ENCODE data around the gene KRTAP4-1. TPM values are rescaled to one million over a fixed set of nuclear protein-coding genes. Genes with fewer than 3 reads are reported as not detected.
"Not testable (repeated sequence)": the region's sequence is repeated elsewhere in the genome, so short reads cannot be mapped to it uniquely, and the experiment has no call there.

Gene KRTAP4-1
- total RNA-seq, 6 donors from 2014 or later: not detected

DNA sequence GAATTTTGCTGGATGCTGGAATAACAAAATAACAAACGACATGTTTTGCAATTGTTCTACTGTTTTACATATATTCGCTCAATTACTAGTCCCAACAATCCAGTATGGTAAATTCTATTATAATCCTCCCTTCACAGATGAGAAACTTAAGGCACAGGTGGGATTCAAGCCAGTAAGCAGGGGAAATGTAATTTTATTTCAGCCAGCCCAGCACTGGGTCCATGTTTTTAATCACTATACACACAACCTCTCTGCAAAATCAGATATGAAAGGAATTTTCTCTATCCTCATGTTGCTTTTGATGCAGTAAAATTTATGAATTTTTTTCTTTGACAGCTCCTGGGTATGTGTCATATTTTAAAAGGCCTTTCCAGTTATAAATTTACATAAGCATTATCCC is 39.5 kb downstream of the KRTAP4-1 start:
- H3K36me3 ChIP-seq: no peaks in the 10 kb centered on the region
- no peaks in the 10 kb centered on the region for H3K27me3 ChIP-seq
- DNase-seq: no peak
- no peak overlapping the region for H3K4me3 ChIP-seq
- ATAC-seq (ENCODE audit: low FRiP score in 2 of 2): no peak
- peaks cover 4 to 23% (median 8%) of the 10 kb centered on the region in 4 donors for H3K9me3 ChIP-seq
- WGBS, 2 donors: 78 to 90% methylated on average over 2 of the region's 2 CpGs
- H3K27ac ChIP-seq: no peak overlapping the region
- TF ChIP-seq POLR2A (IDR thresholded peaks at IDR 0.05) (no peak), POLR2AphosphoS5 (IDR thresholded peaks at IDR 0.05) (no peak), EP300 (IDR thresholded peaks at IDR 0.05) (no peak)
- TF ChIP-seq, protein P1, sequence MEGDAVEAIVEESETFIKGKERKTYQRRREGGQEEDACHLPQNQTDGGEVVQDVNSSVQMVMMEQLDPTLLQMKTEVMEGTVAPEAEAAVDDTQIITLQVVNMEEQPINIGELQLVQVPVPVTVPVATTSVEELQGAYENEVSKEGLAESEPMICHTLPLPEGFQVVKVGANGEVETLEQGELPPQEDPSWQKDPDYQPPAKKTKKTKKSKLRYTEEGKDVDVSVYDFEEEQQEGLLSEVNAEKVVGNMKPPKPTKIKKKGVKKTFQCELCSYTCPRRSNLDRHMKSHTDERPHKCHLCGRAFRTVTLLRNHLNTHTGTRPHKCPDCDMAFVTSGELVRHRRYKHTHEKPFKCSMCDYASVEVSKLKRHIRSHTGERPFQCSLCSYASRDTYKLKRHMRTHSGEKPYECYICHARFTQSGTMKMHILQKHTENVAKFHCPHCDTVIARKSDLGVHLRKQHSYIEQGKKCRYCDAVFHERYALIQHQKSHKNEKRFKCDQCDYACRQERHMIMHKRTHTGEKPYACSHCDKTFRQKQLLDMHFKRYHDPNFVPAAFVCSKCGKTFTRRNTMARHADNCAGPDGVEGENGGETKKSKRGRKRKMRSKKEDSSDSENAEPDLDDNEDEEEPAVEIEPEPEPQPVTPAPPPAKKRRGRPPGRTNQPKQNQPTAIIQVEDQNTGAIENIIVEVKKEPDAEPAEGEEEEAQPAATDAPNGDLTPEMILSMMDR (IDR thresholded peaks at IDR 0.05): no peak
- no peaks in the 10 kb centered on the region for H3K4me1 ChIP-seq

DNA sequence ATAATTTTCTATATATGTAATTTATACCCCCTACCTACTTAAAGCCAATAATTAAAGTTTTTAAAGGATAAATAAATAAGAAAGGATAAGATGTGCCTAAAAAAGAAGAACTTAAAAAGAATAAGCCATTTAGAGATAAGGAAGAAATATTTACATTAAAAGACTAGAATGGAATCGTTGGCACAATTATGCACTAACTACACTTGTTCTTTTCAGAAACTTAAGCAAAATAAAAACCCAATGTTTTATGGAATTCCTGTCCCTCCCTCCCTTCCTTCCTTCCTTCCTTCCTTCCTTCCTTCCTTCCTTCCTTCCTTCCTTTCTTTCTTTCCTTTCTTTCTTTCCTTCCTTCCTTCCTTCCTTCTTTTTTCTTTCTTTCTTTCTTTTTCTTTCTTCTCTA is 39.9 kb downstream of the KRTAP4-1 start:
- 72% methylated on average over 1 of the region's 1 CpG for WGBS, 2 donors
- Histone ChIP-seq H3K27me3 (no peaks in the 10 kb centered on the region), H3K36me3 (no peaks in the 10 kb centered on the region), H3K9me3 (peaks cover 4 to 27% (median 13%) of the 10 kb centered on the region in 4 donors), H3K27ac (no peak overlapping the region), H3K4me1 (no peaks in the 10 kb centered on the region), H3K4me3 (no peak overlapping the region)
- no peak for ATAC-seq (ENCODE audit: low FRiP score in 2 of 2)
- TF ChIP-seq, protein P1 (IDR thresholded peaks at IDR 0.05): no peak
- no peak for TF ChIP-seq EP300 (IDR thresholded peaks at IDR 0.05)
- TF ChIP-seq POLR2A (IDR thresholded peaks at IDR 0.05): no peak
- no peak for TF ChIP-seq POLR2AphosphoS5 (IDR thresholded peaks at IDR 0.05)
- DNase-seq: no peak

DNA sequence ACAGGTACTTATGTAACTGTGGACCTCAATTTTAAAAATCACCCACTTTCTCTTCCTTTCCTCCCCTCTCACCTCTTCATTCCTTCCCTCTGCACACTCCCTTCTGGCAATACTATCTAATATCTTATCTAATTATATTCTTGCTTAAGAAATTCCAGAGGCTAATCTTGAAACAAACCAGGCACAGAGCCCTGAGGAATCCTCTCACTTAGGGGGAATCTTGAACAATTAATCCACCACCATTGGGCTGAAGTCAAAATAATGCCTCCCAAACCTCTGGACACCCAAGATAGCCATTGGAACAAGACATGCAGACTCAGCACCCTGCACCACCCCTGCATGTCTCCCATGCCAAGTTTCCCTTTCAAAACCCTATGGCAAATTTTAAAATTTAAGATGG is 43.4 kb downstream of the KRTAP4-1 start:
- Histone ChIP-seq H3K9me3 (peaks cover 4 to 29% (median 13%) of the 10 kb centered on the region in 4 donors), H3K27ac (no peak overlapping the region), H3K36me3 (no peaks in the 10 kb centered on the region), H3K4me3 (no peak overlapping the region), H3K27me3 (no peaks in the 10 kb centered on the region), H3K4me1 (no peaks in the 10 kb centered on the region)
- ATAC-seq (ENCODE audit: low FRiP score in 2 of 2) (no peak), DNase-seq (no peak)
- TF ChIP-seq EP300 (IDR thresholded peaks at IDR 0.05) (no peak), POLR2AphosphoS5 (IDR thresholded peaks at IDR 0.05) (no peak), POLR2A (IDR thresholded peaks at IDR 0.05) (no peak)
- TF ChIP-seq, protein P1 (IDR thresholded peaks at IDR 0.05): no peak

DNA sequence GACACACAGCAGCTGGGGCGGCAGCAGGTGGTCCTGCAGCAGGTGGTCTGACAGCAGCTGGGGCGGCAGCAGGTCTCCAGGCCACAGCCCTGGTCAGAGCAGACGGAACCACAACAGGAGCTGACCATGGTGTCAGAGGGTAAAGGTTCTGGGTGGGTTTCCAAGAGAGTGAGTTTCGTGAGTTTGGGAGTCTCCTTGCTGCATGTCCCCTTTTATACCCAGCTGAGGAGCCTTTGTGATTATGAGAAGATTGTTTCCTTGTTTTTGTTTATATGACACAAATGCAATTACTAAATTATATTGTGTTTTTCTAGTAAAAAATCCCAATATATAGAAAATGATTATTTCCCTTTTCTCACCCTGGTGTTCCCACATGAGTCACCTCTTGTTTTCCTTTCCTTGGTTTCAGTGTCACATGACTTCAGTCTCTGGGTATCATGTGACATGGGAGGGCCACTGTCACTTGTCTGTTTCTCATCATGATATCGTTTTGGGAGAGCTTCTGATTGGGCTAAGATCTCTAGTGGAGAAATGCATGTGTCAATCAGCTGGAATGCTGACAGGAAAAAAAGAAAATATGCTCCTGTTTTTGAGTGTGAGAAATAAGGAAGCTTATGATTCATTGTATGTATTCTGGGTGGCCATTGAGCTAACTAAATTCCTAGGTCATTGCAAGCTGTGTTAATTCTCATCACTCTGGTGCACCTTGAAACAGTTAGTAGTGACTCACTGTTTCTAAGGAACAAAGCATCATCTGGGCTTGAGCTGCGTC is 44.2 kb downstream of the KRTAP4-1 start, which contains the start of gene KRTAP4-6:
Gene KRTAP4-6 (minus strand): TSS at position 185 of the 772 bp plus-strand sequence. CDS start 57 bp downstream, at position 128.
- no peaks in the 10 kb centered on the region for H3K36me3 ChIP-seq
- no peak within 1 kb of the TSS for H3K27ac ChIP-seq
- ATAC-seq (ENCODE audit: low FRiP score in 2 of 2): no peak
- H3K4me1 ChIP-seq: no peaks in the 10 kb centered on the region
- TF ChIP-seq POLR2A (IDR thresholded peaks at IDR 0.05) (no peak), EP300 (IDR thresholded peaks at IDR 0.05) (no peak), POLR2AphosphoS5 (IDR thresholded peaks at IDR 0.05) (no peak)
- TF ChIP-seq, protein P1 (IDR thresholded peaks at IDR 0.05): no peak
- 77 to 84% methylated on average over 3 to 6 of the region's 6 CpGs for WGBS, 2 donors
- no peak within 1 kb of the TSS for H3K4me3 ChIP-seq
- DNase-seq: no peak
- peaks cover 4 to 29% (median 13%) of the 10 kb centered on the region in 4 donors for H3K9me3 ChIP-seq
- H3K27me3 ChIP-seq: no peaks in the 10 kb centered on the region

DNA sequence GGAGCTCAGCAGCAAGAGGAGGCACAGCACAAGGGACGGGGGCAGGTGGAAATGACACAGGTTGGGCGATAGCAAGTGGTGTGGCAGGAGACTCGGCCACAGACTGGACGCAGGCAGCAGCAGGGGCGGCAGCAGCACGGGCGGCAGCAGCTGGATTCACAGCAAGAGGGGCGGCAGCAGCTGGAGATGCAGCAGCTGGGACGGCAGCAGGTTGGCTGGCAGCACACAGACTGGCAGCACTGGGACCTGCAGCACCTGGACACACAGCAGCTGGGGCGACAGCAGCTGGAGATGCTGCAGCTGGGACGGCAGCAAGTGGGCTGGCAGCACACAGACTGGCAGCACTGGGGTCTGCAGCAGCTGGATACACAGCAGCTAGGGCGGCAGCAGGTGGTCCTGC is 44.8 kb downstream of the KRTAP4-1 start:
- not testable (repeated sequence) for H3K27me3 ChIP-seq; H3K4me3 ChIP-seq; H3K27ac ChIP-seq; H3K4me1 ChIP-seq; H3K36me3 ChIP-seq; ATAC-seq (ENCODE audit: low FRiP score in 2 of 2)
- WGBS, 2 donors: 79 to 88% methylated on average over 9 to 12 of the region's 12 CpGs
- DNase-seq: peak in 1 of 2 donors; percentile 77
- H3K9me3 ChIP-seq: peaks cover 4 to 29% (median 13%) of the 10 kb centered on the region in 4 donors

Small RNA genes lying within 50 kb of the gene (small RNA-seq; reads per million reads assigned to genes)
- gene KRTAP4-17P: 0 reads per million in 4 donors

Other genes with a start within 250 kb of the KRTAP4-1 start
- gene KRT23, start 247.3 kb downstream of the KRTAP4-1 start, total RNA-seq: 10 to 100 TPM in 1 of 6 donors, 1 to 10 TPM in 4, under 1 TPM in 1; 0.49 to 10.7 (median 3.1) TPM
- gene KRT39, start 218.0 kb downstream of the KRTAP4-1 start, total RNA-seq: not detected
- gene KRT40, start 200.6 kb downstream of the KRTAP4-1 start, total RNA-seq: under 1 TPM in 1 of 6 donors, not detected in 5; 0.24 TPM
- gene KRTAP3-3, start 190.7 kb downstream of the KRTAP4-1 start, total RNA-seq: not detected
- gene KRTAP3-2, start 185.0 kb downstream of the KRTAP4-1 start, total RNA-seq: not detected
- not detected for gene KRTAP3-1, start 175.8 kb downstream of the KRTAP4-1 start, total RNA-seq
- gene KRTAP1-5, start 157.7 kb downstream of the KRTAP4-1 start, total RNA-seq: not detected
- gene KRTAP1-4, start 154.7 kb downstream of the KRTAP4-1 start, total RNA-seq: not detected
- gene KRTAP1-3, start 150.0 kb downstream of the KRTAP4-1 start, total RNA-seq: not detected
- not detected for gene KRTAP1-1, start 143.5 kb downstream of the KRTAP4-1 start, total RNA-seq
- not detected for gene KRTAP2-1, start 137.6 kb downstream of the KRTAP4-1 start, total RNA-seq
- gene KRTAP2-2, start 129.7 kb downstream of the KRTAP4-1 start, total RNA-seq: not detected
- gene KRTAP2-3, start 124.8 kb downstream of the KRTAP4-1 start, total RNA-seq: not detected
- gene KRTAP2-4, start 119.0 kb downstream of the KRTAP4-1 start, total RNA-seq: not detected
- not detected for gene KRTAP4-7, start 100.8 kb downstream of the KRTAP4-1 start, total RNA-seq
- not detected for gene KRTAP4-8, start 86.8 kb downstream of the KRTAP4-1 start, total RNA-seq
- not detected for gene KRTAP4-16, start 82.7 kb downstream of the KRTAP4-1 start, total RNA-seq
- gene KRTAP4-9, start 79.5 kb downstream of the KRTAP4-1 start, total RNA-seq: not detected
- not detected for gene KRTAP4-11, start 66.5 kb downstream of the KRTAP4-1 start, total RNA-seq
- gene KRTAP4-12, start 60.7 kb downstream of the KRTAP4-1 start, total RNA-seq: not detected
- gene KRTAP4-6, start 44.4 kb downstream of the KRTAP4-1 start, total RNA-seq: not detected
- not detected for gene KRTAP4-5, start 35.1 kb downstream of the KRTAP4-1 start, total RNA-seq
- gene KRTAP4-4, start 24.2 kb downstream of the KRTAP4-1 start, total RNA-seq: not detected
- gene KRTAP4-3, start 16.7 kb downstream of the KRTAP4-1 start, total RNA-seq: not detected
- not detected for gene KRTAP4-2, start 6.7 kb downstream of the KRTAP4-1 start, total RNA-seq
- not detected for gene KRTAP9-1, start 5.0 kb upstream of the KRTAP4-1 start, total RNA-seq
- not detected for gene KRTAP9-2, start 41.7 kb upstream of the KRTAP4-1 start, total RNA-seq
- not detected for gene KRTAP9-3, start 47.5 kb upstream of the KRTAP4-1 start, total RNA-seq
- not detected for gene KRTAP9-8, start 53.1 kb upstream of the KRTAP4-1 start, total RNA-seq
- gene KRTAP9-4, start 64.8 kb upstream of the KRTAP4-1 start, total RNA-seq: not detected
- gene KRTAP9-9, start 70.5 kb upstream of the KRTAP4-1 start, total RNA-seq: not detected
- not detected for gene KRTAP9-6, start 80.5 kb upstream of the KRTAP4-1 start, total RNA-seq
- not detected for gene KRTAP9-7, start 90.8 kb upstream of the KRTAP4-1 start, total RNA-seq
- gene KRTAP29-1, start 117.9 kb upstream of the KRTAP4-1 start, total RNA-seq: not detected
- gene KRTAP16-1, start 124.4 kb upstream of the KRTAP4-1 start, total RNA-seq: not detected
- not detected for gene KRTAP17-1, start 130.8 kb upstream of the KRTAP4-1 start, total RNA-seq
- not detected for gene KRT33A, start 165.9 kb upstream of the KRTAP4-1 start, total RNA-seq
- not detected for gene KRT33B, start 184.9 kb upstream of the KRTAP4-1 start, total RNA-seq
- not detected for gene KRT34, start 197.4 kb upstream of the KRTAP4-1 start, total RNA-seq
- not detected for gene KRT31, start 212.7 kb upstream of the KRTAP4-1 start, total RNA-seq
- not detected for gene KRT37, start 239.7 kb upstream of the KRTAP4-1 start, total RNA-seq

Data from upper lobe of left lung (tissue), 6 donors.